ENCODE data around the gene DHFR.
"Not testable (repeated sequence)": the region's sequence is repeated elsewhere in the genome, so short reads cannot be mapped to it uniquely, and the experiment has no call there.

DHFR gene

GRCh38 chr5:80608731-80609130, 46.1 kb downstream of the DHFR start:
- in situ Hi-C loops (cut with HindIII; ENCODE audit: low pct_unique_long_range_greater_than_20kb, low sequenced_read_pairs) = no loop called here

GRCh38 chr5:80607832-80608231, 47.0 kb downstream of the DHFR start:
- in situ Hi-C loops (cut with HindIII; ENCODE audit: low pct_unique_long_range_greater_than_20kb, low sequenced_read_pairs) = no loop called here
- no peak for TF ChIP-seq JUND (IDR thresholded peaks at IDR 0.05; ENCODE audit: low read depth)
- no peak for DNase-seq (ENCODE audit: low read depth in 1 of 2, low spot score in 1 of 2)

More at GRCh38 chr5:80608731-80609130, 46.1 kb downstream of the DHFR start:
- TF ChIP-seq JUND (IDR thresholded peaks at IDR 0.05; ENCODE audit: low read depth) = no peak
- DNase-seq (ENCODE audit: low read depth in 1 of 2, low spot score in 1 of 2) = no peak

- in situ Hi-C loops (cut with HindIII; ENCODE audit: low pct_unique_long_range_greater_than_20kb, low sequenced_read_pairs) = no loop called here
- DNase-seq (ENCODE audit: low read depth in 1 of 2, low spot score in 1 of 2) = no peak
- no peak for TF ChIP-seq JUND (IDR thresholded peaks at IDR 0.05; ENCODE audit: low read depth)
These were observed 47.4 kb downstream of the DHFR start for GRCh38 chr5:80607343-80607742.

- no peak for TF ChIP-seq JUND (IDR thresholded peaks at IDR 0.05; ENCODE audit: low read depth)
- in situ Hi-C loops (cut with HindIII; ENCODE audit: low pct_unique_long_range_greater_than_20kb, low sequenced_read_pairs) = no loop called here
- no peak for DNase-seq (ENCODE audit: low read depth in 1 of 2, low spot score in 1 of 2)
These were observed 53.7 kb downstream of the DHFR start for GRCh38 chr5:80600943-80601693.

- no peak for DNase-seq (ENCODE audit: low read depth in 1 of 2, low spot score in 1 of 2)
- no peak for TF ChIP-seq JUND (IDR thresholded peaks at IDR 0.05; ENCODE audit: low read depth)
- in situ Hi-C loops (cut with HindIII; ENCODE audit: low pct_unique_long_range_greater_than_20kb, low sequenced_read_pairs) = no loop called here
These were observed 57.3 kb downstream of the DHFR start for GRCh38 chr5:80597500-80597899.

- in situ Hi-C loops (cut with HindIII; ENCODE audit: low pct_unique_long_range_greater_than_20kb, low sequenced_read_pairs) = no loop called here
- TF ChIP-seq JUND (IDR thresholded peaks at IDR 0.05; ENCODE audit: low read depth) = no peak
- no peak for DNase-seq (ENCODE audit: low read depth in 1 of 2, low spot score in 1 of 2)
These were observed 60.0 kb downstream of the DHFR start for GRCh38 chr5:80594810-80595209.

GRCh38 chr5:80592761-80593160, 62.0 kb downstream of the DHFR start:
- in situ Hi-C loops (cut with HindIII; ENCODE audit: low pct_unique_long_range_greater_than_20kb, low sequenced_read_pairs) = no loop called here
- TF ChIP-seq JUND (IDR thresholded peaks at IDR 0.05; ENCODE audit: low read depth) = no peak
- DNase-seq (ENCODE audit: low read depth in 1 of 2, low spot score in 1 of 2) = no peak

- in situ Hi-C loops (cut with HindIII; ENCODE audit: low pct_unique_long_range_greater_than_20kb, low sequenced_read_pairs) = no loop called here
- no peak for TF ChIP-seq JUND (IDR thresholded peaks at IDR 0.05; ENCODE audit: low read depth)
- DNase-seq (ENCODE audit: low read depth in 1 of 2, low spot score in 1 of 2) = no peak
These were observed 62.7 kb downstream of the DHFR start for GRCh38 chr5:80592105-80592504.

- in situ Hi-C loops (cut with HindIII; ENCODE audit: low pct_unique_long_range_greater_than_20kb, low sequenced_read_pairs) = no loop called here
- TF ChIP-seq JUND (IDR thresholded peaks at IDR 0.05; ENCODE audit: low read depth) = no peak
- peak in 1 of 2 experiments; percentile 15 for DNase-seq (ENCODE audit: low read depth in 1 of 2, low spot score in 1 of 2)
These were observed 63.4 kb downstream of the DHFR start for GRCh38 chr5:80591352-80591751.

- in situ Hi-C loops (cut with HindIII; ENCODE audit: low pct_unique_long_range_greater_than_20kb, low sequenced_read_pairs) = no loop called here
- no peak for DNase-seq (ENCODE audit: low read depth in 1 of 2, low spot score in 1 of 2)
- no peak for TF ChIP-seq JUND (IDR thresholded peaks at IDR 0.05; ENCODE audit: low read depth)
These were observed 64.0 kb downstream of the DHFR start for GRCh38 chr5:80590766-80591165.

GRCh38 chr5:80588858-80589540, 65.8 kb downstream of the DHFR start:
- peak in 1 of 2 experiments; percentile 6 for DNase-seq (ENCODE audit: low read depth in 1 of 2, low spot score in 1 of 2)
- no peak for TF ChIP-seq JUND (IDR thresholded peaks at IDR 0.05; ENCODE audit: low read depth)
- in situ Hi-C loops (cut with HindIII; ENCODE audit: low pct_unique_long_range_greater_than_20kb, low sequenced_read_pairs) = no loop called here

GRCh38 chr5:80584770-80585169, 70.0 kb downstream of the DHFR start:
- no peak for TF ChIP-seq JUND (IDR thresholded peaks at IDR 0.05; ENCODE audit: low read depth)
- in situ Hi-C loops (cut with HindIII; ENCODE audit: low pct_unique_long_range_greater_than_20kb, low sequenced_read_pairs) = no loop called here
- DNase-seq (ENCODE audit: low read depth in 1 of 2, low spot score in 1 of 2) = no peak

GRCh38 chr5:80580291-80580690, 74.5 kb downstream of the DHFR start:
- DNase-seq (ENCODE audit: low read depth in 1 of 2, low spot score in 1 of 2); in situ Hi-C loops (cut with HindIII; ENCODE audit: low pct_unique_long_range_greater_than_20kb, low sequenced_read_pairs): not testable (repeated sequence)

Data from T47D (cell line).